ENCODE measurements around the gene MYLIP. TPM values are rescaled to one million over a fixed set of nuclear protein-coding genes. Genes with fewer than 3 reads are reported as not detected.

MYLIP gene
- total and polyA plus RNA-seq, 2 of the 4 experiments (the other 2 are of a cell fraction), result 1.8 to 3.2 TPM

GRCh38 chr6:16132909-16133308, 4.0 kb downstream of the MYLIP start:
- Histone ChIP-seq H3K18ac (ENCODE audit: low read depth, low read length) (no peak overlapping the region), H4K20me1 (ENCODE audit: insufficient read depth, low read length) (peaks cover 26% of the 10 kb centered on the region; the same call in 1 of the 2 replicates), H3K9me1 (ENCODE audit: insufficient read depth, low read length) (no peaks in the 10 kb centered on the region; the same call in 1 of the 2 replicates), H3K4me2 (ENCODE audit: low read depth, low read length) (no peak overlapping the region), H2AFZ (replicated peaks; ENCODE audit: low read length, poor library complexity) (no peak overlapping the region), H3K56ac (ENCODE audit: extremely low read depth, insufficient read depth, low read length) (no peak overlapping the region), H3K4me1 (ENCODE audit: control insufficient read depth, insufficient read depth, low read length) (peaks cover 8% of the 10 kb centered on the region), H3K9me3 (ENCODE audit: control insufficient read depth, insufficient read depth, low read length) (no peaks in the 10 kb centered on the region), H4K5ac (ENCODE audit: low read depth, low read length) (no peak overlapping the region), H4K8ac (ENCODE audit: low read depth in 2 of 2, low read length in 2 of 2) (no peak overlapping the region), H3K9ac (ENCODE audit: low read depth, low read length) (no peak overlapping the region), H2AK5ac (ENCODE audit: low read depth, low read length) (no peak overlapping the region), H2BK5ac (ENCODE audit: low read depth, low read length, poor library complexity, severe bottlenecking) (no peak overlapping the region), H3K4me3 (ENCODE audit: insufficient read depth, low read depth, low read length) (no peak overlapping the region), H2BK20ac (ENCODE audit: low read depth, low read length) (no peak overlapping the region), H4K91ac (ENCODE audit: insufficient read depth, low read depth, low read length) (no peak overlapping the region), H3K23ac (ENCODE audit: low read depth, low read length) (no peak overlapping the region), H3K27me3 (ENCODE audit: control insufficient read depth, insufficient read depth, low read length) (peaks cover 7% of the 10 kb centered on the region), H2BK120ac (ENCODE audit: low read depth, low read length) (no peak overlapping the region), H3K36me3 (ENCODE audit: control insufficient read depth, insufficient read depth, low read length) (no peaks in the 10 kb centered on the region; the same call in 1 of the 2 replicates), H3K4ac (ENCODE audit: low read depth, low read length) (no peak overlapping the region), H3K79me1 (ENCODE audit: low read depth in 1 of 2, low read length in 2 of 2) (peaks cover 13 to 18% of the 10 kb centered on the region in 2 experiments; a peak in 3 of 4 replicates), H3K27ac (ENCODE audit: insufficient read depth, low read length) (no peak overlapping the region), H2AK9ac (replicated peaks; ENCODE audit: low read depth, low read length, poor library complexity) (no peak overlapping the region), H3K14ac (replicated peaks; ENCODE audit: low read depth, low read length) (no peak overlapping the region), H2BK15ac (ENCODE audit: low read depth, low read length) (no peak overlapping the region)
- ATAC-seq (ENCODE audit: low read depth) (no peak), DNase-seq (no peak)
- POLR2A ChIA-PET (ENCODE audit: unreplicated experiment), result no interaction called here
- TF ChIP-seq FOS (IDR thresholded peaks at IDR 0.05; ENCODE audit: low read depth, low read length) (no peak), ELK1 (IDR thresholded peaks at IDR 0.05; ENCODE audit: borderline replicate concordance, low read depth, low read length) (no peak), RFX5 (IDR thresholded peaks at IDR 0.05; ENCODE audit: low read depth, low read length) (no peak)
- no TSS peak for BruUV-seq (replicated peaks)
- dilution Hi-C loops (cut with HindIII; ENCODE audit: low sequenced_read_pairs, unreplicated experiment) (no loop called here), intact Hi-C loops (cut with micrococcal nuclease) (no loop called here), in situ Hi-C loops (cut with MboI; ENCODE audit: low sequenced_read_pairs) (no loop called here)
- CTCF ChIA-PET, result interaction anchor here (0.9 to 1.2 kb wide), 2 partner anchors 50 to 441 kb away, joined by 3 to 4 read pairs; no protein-coding TSS in a partner anchor
